ES-I3 (cell line): Measurements from ENCODE around the gene DYNC2LI1.
"Not testable (repeated sequence)": the region's sequence is repeated elsewhere in the genome, so short reads cannot be mapped to it uniquely, and the experiment has no call there.

Experiments used
- H3K36me3 ChIP-seq: 2 replicates; pipeline ENCODE4 v1.6.1; 2013; ENCODE audit warnings: mild to moderate bottlenecking, low read length, control low read depth, moderate library complexity; ENCODE audit not compliant: insufficient read depth
- H3K4me1 ChIP-seq: 2 replicates; pipeline ENCODE4 v1.6.1; 2013; ENCODE audit warnings: mild to moderate bottlenecking, control low read depth, low read length; ENCODE audit not compliant: insufficient read depth
- H3K9ac ChIP-seq: 2 replicates; pipeline ENCODE4 v1.6.1; 2013; ENCODE audit warnings: low read depth, mild to moderate bottlenecking, low read length, moderate library complexity
- H3K9me3 ChIP-seq: 2 replicates; pipeline ENCODE4 v1.6.1; 2013; ENCODE audit warnings: mild to moderate bottlenecking, low read length, moderate library complexity; ENCODE audit not compliant: control insufficient read depth, insufficient read depth

The DYNC2LI1 gene

GRCh38 chr2:43773876-43774613 lies at the start of gene DYNC2LI1:
Gene DYNC2LI1 (plus strand): TSS chr2:43774039. CDS start chr2:43774139, 100 bp downstream.
- no peaks in the 10 kb centered on the region for H3K9me3 ChIP-seq
- no peaks in the 10 kb centered on the region for H3K4me1 ChIP-seq
- H3K36me3 ChIP-seq = no peaks in the 10 kb centered on the region; the same call in 1 of the 2 replicates
- peak within 1 kb of the TSS; percentile 85 for H3K9ac ChIP-seq

DNA sequence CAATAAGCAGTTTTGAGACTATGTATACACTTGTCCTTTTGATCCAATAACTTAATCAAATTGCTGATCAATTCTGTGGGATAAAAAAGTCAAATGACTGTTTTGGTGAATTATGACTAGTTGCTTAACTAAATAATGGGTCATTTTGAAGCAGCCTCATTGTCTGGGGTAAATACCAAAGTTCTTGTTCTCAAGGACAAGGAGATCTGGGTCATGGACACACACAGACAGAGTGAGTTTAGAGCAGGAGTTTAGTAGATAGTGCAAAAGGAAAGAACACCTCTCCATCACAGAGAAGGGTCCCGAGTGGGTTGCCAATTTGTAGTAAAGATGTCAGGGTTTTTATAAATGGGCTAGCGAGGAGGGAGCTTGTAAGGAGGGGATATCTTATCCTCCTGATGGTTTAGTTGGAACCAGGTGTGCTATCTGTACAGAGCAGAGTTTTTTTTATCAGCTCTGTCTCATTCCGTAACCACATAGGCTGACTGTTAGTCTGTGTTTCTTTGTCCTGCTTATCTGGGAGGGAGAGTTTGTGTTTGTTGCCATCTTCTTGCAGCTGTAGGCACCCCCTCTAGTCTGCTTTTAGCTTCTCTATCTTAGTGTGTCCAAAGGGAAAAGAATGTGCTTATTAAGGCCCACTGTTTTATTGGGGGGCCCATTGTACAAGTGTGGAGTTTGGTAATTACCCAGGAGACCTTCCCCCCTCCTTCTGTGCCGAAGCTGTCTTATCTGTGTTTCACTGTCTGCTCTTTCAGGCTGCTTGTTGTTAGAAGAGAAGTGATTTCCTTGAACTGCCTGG lies 48.9 kb upstream of the DYNC2LI1 start:
- Histone ChIP-seq H3K9me3 (no peaks in the 10 kb centered on the region), H3K9ac (no peak overlapping the region)

DNA sequence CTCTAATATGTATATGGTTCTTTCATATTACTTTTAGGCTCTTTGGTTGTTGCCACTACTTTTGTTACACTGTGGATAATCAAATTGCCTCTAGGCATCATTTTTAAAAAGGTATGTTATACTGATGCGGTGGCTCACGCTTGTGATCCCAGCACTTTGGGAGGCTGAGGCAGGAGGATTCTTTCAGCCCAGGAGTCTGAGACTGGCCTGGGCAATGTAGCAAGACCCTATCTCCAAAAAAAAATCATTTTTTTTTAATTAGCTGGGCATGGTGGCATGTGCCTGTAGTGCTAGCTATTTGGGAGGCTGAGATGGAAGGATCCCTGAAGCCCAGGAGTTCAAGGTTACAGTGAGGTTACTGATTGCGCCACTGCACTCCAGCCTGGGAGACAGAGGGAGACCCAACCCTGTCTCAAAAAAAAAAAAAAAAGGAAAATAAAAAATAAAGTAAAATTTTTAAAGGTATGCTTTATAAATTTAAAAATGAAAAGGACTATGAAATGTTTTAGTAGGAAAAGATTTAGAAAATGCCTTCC lies 48.1 kb upstream of the DYNC2LI1 start:
- Histone ChIP-seq H3K9me3 (no peaks in the 10 kb centered on the region), H3K36me3 (no peaks in the 10 kb centered on the region), H3K9ac (no peak overlapping the region), H3K4me1 (peaks cover 14% of the 10 kb centered on the region)

More for the DNA sequence above, 48.9 kb upstream of the DYNC2LI1 start:
- no peaks in the 10 kb centered on the region for H3K36me3 ChIP-seq
- H3K4me1 ChIP-seq = peaks cover 13% of the 10 kb centered on the region

DNA sequence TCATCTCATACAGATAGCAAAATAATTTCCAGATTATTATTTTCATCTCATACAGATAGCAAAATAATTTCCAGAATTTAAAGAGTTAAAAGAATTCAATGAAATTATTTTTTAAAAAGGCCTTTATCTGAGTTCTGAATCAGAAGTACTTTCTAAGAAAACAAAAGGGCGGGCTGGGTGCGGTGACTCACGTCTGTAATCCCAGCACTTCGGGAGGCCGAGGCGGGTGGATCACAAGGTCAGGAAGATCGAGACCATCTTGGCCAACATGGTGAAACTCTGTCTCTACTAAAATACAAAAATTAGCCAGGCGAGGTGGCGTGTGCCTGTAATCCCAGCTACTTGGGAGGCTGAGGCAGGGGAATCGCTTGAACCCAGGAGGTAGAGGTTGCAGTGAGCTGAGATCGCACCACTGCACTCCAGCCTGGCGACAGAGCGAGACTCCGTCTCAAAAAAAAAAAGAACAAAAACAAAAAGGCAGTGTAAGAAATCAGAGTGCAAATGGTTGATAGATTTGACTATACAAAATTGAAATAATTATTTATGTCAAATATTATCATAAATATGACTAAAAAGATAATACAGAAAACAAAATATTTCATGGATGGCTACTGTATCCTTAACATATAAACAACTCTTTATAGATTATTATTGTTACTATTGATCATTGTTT lies 46.7 kb upstream of the DYNC2LI1 start:
- not testable (repeated sequence) for H3K36me3 ChIP-seq, H3K9ac ChIP-seq, H3K9me3 ChIP-seq
- H3K4me1 ChIP-seq = peaks cover 14% of the 10 kb centered on the region

DNA sequence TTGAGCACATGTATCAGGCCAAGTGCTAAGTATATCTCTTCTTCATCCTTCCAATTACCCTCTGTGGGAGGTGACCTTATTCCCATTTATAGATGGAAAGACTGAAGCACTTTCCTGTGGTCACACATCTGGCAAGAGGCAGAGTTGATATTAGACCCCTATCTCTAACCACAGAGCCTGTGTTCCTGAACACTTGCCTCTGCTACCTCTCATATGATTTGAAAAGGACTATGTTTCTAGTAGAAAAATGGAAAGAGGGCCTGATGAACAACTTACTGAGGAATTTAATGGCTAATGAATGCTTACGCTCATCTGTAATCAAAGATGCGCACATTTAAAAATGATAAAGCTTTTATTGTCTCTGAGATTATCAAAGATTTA lies 46.2 kb upstream of the DYNC2LI1 start:
- no peaks in the 10 kb centered on the region for H3K9me3 ChIP-seq
- no peak overlapping the region for H3K9ac ChIP-seq
- no peaks in the 10 kb centered on the region for H3K36me3 ChIP-seq

DNA sequence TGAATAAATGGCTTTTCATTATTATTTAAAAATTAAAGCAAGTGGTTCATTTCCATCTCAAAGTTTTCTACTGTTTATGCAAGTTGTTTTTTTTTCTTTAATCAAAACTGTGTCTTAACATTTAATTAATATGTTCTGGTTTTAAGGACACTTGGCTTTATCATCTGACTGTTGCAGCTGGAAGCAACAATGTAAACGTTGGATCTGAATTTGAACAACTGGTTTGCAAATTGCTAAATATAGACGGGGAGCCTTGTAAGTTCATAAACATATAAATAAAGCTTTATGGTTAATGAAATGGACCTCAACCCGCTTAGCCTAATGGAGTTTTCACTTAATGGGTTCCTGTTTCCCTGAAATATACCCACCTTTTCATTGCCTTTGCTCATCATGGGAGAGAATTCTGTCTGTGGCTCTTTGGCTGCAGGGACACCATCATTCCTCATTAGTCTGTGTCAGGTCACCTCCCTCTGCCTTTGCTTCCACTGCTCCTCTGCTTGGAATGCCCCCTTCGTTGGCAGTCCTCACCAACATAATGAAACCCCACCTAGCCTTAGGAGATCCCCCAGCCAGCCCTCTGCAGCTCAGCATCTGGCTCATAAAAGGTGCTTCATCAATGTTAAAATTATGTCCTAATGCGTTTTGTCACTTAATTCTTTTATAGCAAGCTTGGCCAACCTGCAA lies 44.2 kb upstream of the DYNC2LI1 start:
- Histone ChIP-seq H3K36me3 (no peaks in the 10 kb centered on the region), H3K4me1 (peaks cover 14% of the 10 kb centered on the region), H3K9ac (no peak overlapping the region)

More for the DNA sequence above, 46.2 kb upstream of the DYNC2LI1 start:
- peaks cover 14% of the 10 kb centered on the region for H3K4me1 ChIP-seq

DNA sequence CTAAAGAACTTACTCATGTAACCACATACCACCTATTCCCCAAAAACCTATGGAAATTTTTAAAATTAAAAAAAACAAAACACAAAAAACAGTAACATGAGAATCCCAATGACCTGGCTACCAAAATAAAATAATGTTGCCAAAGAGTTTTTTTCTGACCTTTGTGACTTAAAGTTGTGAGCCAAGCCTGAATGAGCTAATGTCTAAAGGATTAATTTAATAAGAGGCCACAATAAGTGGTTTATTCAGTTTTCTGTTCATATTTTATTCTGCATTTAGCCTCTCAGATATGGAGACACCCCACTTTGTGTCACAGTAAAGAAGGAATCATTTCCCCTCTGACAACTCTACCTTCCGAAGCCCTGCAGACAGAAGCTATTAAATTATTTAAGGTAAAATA lies 42.6 kb upstream of the DYNC2LI1 start:
- Histone ChIP-seq H3K9me3 (no peaks in the 10 kb centered on the region), H3K4me1 (peaks cover 7% of the 10 kb centered on the region; the same call in 1 of the 2 replicates), H3K9ac (no peak overlapping the region), H3K36me3 (no peaks in the 10 kb centered on the region)

More for the DNA sequence above, 44.2 kb upstream of the DYNC2LI1 start:
- H3K9me3 ChIP-seq = no peaks in the 10 kb centered on the region

DNA sequence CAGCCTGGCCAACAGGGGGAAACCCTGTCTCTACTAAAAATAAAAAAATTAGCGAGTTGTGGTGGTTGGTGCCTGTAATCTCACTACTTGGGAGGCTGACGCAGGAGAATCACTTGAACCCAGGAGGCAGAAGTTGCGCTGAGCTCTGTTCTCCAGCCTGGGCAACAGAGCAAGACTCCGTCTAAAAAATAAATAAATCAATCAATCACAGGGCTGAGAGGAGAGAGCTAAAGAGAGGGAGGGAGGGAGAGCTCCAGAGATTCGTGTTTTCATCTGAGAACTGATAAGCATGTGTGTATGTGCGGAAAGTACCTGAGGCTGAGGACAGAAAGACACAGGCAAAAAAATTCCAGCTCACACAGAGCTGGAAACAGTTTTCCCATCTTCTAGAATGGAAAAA lies 37.2 kb upstream of the DYNC2LI1 start:
- Histone ChIP-seq H3K4me1 (peaks cover 9% of the 10 kb centered on the region; the same call in 1 of the 2 replicates), H3K9me3 (no peaks in the 10 kb centered on the region), H3K36me3 (no peaks in the 10 kb centered on the region), H3K9ac (no peak overlapping the region)

GRCh38 chr2:43737097-43737854 lies 36.6 kb upstream of the DYNC2LI1 start:
- no peaks in the 10 kb centered on the region for H3K36me3 ChIP-seq
- no peak overlapping the region for H3K9ac ChIP-seq
- H3K9me3 ChIP-seq = no peaks in the 10 kb centered on the region
- H3K4me1 ChIP-seq = peaks cover 9% of the 10 kb centered on the region; the same call in 1 of the 2 replicates

GRCh38 chr2:43737855-43738254 lies 36.0 kb upstream of the DYNC2LI1 start:
- Histone ChIP-seq H3K36me3 (no peaks in the 10 kb centered on the region), H3K9me3 (no peaks in the 10 kb centered on the region), H3K4me1 (peaks cover 9% of the 10 kb centered on the region; the same call in 1 of the 2 replicates), H3K9ac (no peak overlapping the region)

DNA sequence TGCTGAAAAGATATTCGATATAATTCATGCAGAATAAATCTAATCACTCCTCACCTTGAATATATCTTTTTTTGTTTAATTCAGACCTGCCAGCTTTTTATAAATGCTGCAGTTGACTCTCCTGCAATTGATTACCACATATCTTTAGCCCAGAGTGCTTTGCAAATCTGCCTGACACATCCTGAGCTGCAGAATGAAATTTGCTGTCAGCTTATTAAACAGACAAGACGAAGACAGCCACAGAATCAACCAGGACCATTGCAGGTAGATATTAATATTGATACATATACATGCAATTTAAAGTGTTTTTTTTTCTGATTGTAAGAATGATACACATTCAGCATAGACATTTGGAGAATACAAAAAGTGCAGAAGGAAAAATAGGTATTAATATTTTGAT lies 35.6 kb upstream of the DYNC2LI1 start:
- H3K9ac ChIP-seq = no peak overlapping the region
- no peaks in the 10 kb centered on the region for H3K36me3 ChIP-seq
- no peaks in the 10 kb centered on the region for H3K9me3 ChIP-seq
- peaks cover 9% of the 10 kb centered on the region; the same call in 1 of the 2 replicates for H3K4me1 ChIP-seq

GRCh38 chr2:43743706-43744105 lies 30.1 kb upstream of the DYNC2LI1 start:
- Histone ChIP-seq H3K4me1 (no peaks in the 10 kb centered on the region), H3K9ac (no peak overlapping the region), H3K9me3 (no peaks in the 10 kb centered on the region), H3K36me3 (no peaks in the 10 kb centered on the region; the same call in 1 of the 2 replicates)

DNA sequence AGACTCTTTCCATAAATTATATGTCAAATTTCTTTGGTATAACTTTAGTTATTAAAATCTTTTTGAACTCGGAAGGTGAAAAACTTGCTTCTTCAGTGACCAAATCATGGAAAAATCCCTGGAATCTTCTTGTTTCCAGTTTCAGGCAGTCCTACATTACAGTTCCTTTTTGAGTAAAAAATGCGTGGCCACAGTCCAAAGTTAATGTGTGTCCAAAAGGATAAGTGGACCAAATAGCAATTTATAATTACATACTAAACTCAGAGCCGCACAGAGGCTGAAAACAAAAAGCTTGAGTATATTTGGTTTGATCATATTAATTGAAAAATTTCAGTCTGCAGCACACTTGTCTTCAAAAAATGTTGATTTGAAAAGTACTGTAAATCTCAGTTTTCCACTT lies 28.4 kb upstream of the DYNC2LI1 start:
- Histone ChIP-seq H3K4me1 (no peaks in the 10 kb centered on the region), H3K36me3 (no peaks in the 10 kb centered on the region; the same call in 1 of the 2 replicates), H3K9me3 (no peaks in the 10 kb centered on the region), H3K9ac (no peak overlapping the region)
